ENCODE data around the gene C21orf91.

C21orf91 gene

DNA sequence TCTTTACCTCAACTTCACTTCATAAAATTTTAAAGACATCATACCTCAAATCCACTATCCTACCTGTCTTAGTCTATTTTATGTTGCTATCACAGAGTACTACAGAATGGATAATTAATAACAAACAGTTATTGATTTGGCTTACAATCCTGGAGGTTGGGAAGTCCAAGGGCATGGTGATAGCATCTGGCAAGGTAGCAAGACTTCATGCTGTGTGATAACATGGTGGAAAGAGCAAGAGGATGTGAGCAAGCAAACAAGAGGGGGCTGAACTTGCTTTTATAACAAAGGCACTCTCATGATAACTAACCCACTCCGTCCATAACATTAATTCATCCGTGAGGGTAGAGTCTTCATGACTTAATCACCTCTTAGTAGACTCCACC, 33.8 kb downstream of the C21orf91 start:
- TF ChIP-seq CTCF (IDR thresholded peaks at IDR 0.05; ENCODE audit: insufficient read depth, low read depth, low read length, missing control alignments) = no peak
- DNase-seq (ENCODE audit: low read depth) = no peak
- no peak overlapping the region for H3K4me3 ChIP-seq (ENCODE audit: low read length)

- no peak for TF ChIP-seq CTCF (IDR thresholded peaks at IDR 0.05; ENCODE audit: insufficient read depth, low read depth, low read length, missing control alignments)
- DNase-seq (ENCODE audit: low read depth) = no peak
- no peak overlapping the region for H3K4me3 ChIP-seq (ENCODE audit: low read length)
These were observed 34.4 kb downstream of the C21orf91 start for GRCh38 chr21:17784604-17785402.

- no peak overlapping the region for H3K4me3 ChIP-seq (ENCODE audit: low read length)
- no peak for TF ChIP-seq CTCF (IDR thresholded peaks at IDR 0.05; ENCODE audit: insufficient read depth, low read depth, low read length, missing control alignments)
- no peak for DNase-seq (ENCODE audit: low read depth)
These were observed 35.0 kb downstream of the C21orf91 start for GRCh38 chr21:17784180-17784598.

GRCh38 chr21:17783481-17784179, 35.5 kb downstream of the C21orf91 start:
- TF ChIP-seq CTCF (IDR thresholded peaks at IDR 0.05; ENCODE audit: insufficient read depth, low read depth, low read length, missing control alignments) = no peak
- no peak overlapping the region for H3K4me3 ChIP-seq (ENCODE audit: low read length)
- no peak for DNase-seq (ENCODE audit: low read depth)

GRCh38 chr21:17783003-17783402, 36.2 kb downstream of the C21orf91 start:
- DNase-seq (ENCODE audit: low read depth) = no peak
- TF ChIP-seq CTCF (IDR thresholded peaks at IDR 0.05; ENCODE audit: insufficient read depth, low read depth, low read length, missing control alignments) = no peak
- no peak overlapping the region for H3K4me3 ChIP-seq (ENCODE audit: low read length)

DNA sequence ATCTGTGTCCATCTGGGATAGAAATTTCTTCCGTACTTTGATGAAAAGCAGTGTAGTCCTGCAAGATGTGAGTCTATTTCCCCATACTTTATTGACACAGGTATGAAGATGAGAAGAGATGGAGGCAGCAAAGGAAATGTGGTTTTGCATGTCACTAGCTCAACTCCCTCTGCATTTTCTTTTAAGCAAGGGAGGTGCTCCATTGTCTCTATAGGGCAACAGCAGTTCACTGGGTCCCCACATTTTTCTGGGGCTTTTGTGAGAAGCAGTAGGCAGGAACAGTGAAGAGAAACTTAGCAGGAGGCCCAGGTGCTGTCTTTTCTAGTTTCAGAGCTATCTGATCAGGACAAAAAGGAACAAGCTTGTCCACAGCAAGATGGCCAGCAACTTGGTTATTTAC, 37.1 kb downstream of the C21orf91 start:
- no peak for TF ChIP-seq CTCF (IDR thresholded peaks at IDR 0.05; ENCODE audit: insufficient read depth, low read depth, low read length, missing control alignments)
- DNase-seq (ENCODE audit: low read depth) = no peak
- no peak overlapping the region for H3K4me3 ChIP-seq (ENCODE audit: low read length)
